ENCODE data around the gene WNK4. TPM values are rescaled to one million over a fixed set of nuclear protein-coding genes. Genes with fewer than 3 reads are reported as not detected.

The WNK4 gene
- total RNA-seq, 1 experiment from 2014 or later: 1.5 TPM

GRCh38 chr17:42844271-42844670 is 63.9 kb downstream of the WNK4 start, which contains the start of gene AOC2:
Gene AOC2 (plus strand): TSS chr17:42844580. CDS start chr17:42844627, 47 bp downstream.
- Mint-ChIP-seq H3K36me3 (peaks cover 54% of the 10 kb centered on the region), H3K27ac (no peak within 1 kb of the TSS)
- POLR2A ChIA-PET: no interaction called here

More at GRCh38 chr17:42844271-42844670, 63.9 kb downstream of the WNK4 start, which contains the start of gene AOC2:
- no peak for TF ChIP-seq ARID4B (CRISPR knock-in tag; IDR thresholded peaks at IDR 0.05; ENCODE audit: borderline replicate concordance)
- no peak for TF ChIP-seq ATF6 (CRISPR knock-in tag; IDR thresholded peaks at IDR 0.05)
- TF ChIP-seq MYBL2 (CRISPR knock-in tag; IDR thresholded peaks at IDR 0.05): no peak
- no peak for TF ChIP-seq STAT6 (CRISPR knock-in tag; conservative IDR thresholded peaks at IDR 0.05; ENCODE audit: low read depth)
- TF ChIP-seq HMGA2 (CRISPR knock-in tag; IDR thresholded peaks at IDR 0.05): no peak
- no peak for TF ChIP-seq FOXP1 (CRISPR knock-in tag; IDR thresholded peaks at IDR 0.05; ENCODE audit: borderline replicate concordance)
- no peak for DNase-seq (ENCODE audit: low spot score)
- Mint-ChIP-seq H3K9me3 (no peaks in the 10 kb centered on the region), H3K4me3 (no peak within 1 kb of the TSS), H3K27me3 (ENCODE audit: low read depth) (no peaks in the 10 kb centered on the region), H3K4me1 (no peaks in the 10 kb centered on the region)
- no peak for ATAC-seq
- CTCF ChIA-PET: interaction anchor here (1.4 to 4.5 kb wide), 8 partner anchors 9 to 154 kb away, joined by 3 to 52 read pairs (median 4); partner anchors contain the start of gene RPL27
